ENCODE results near the gene AMH.
A peak's percentile ranks its signal among the peaks of the same experiment; 100 is the strongest.

AMH gene

DNA sequence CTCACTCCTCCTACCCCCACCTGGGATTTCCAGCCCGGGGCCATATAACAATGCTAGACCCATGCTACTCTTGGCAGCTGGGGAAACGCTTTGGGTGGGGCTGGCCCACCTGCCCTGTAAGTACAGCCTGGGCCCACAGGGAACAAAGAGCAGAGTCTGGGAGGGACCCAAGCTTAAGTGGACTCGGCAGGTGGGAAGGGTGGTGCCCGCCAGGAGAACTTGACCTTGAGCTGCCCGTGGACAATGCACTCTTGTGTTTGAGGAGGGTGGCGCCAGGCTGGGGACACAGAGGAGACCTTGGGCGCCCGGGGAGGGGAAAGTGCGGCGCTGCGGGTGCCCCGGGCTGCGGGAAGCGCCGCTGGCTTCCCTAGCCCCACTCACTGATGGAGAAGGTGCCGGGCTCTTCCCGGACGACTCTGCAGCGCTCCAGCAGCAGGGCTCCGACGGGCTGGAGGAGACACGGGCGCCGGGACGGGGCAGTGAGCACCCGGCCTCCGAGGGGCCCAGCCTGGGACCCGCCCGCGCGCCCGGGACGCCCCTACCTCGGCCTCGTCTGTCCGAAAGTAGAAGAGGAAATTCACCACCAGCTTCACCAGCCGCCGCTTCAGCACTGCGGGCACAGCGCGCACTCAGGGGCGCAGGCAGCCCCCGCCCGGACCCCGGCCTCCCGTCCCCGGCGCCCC lies 13.6 kb upstream of the AMH start:
- no peak for DNase-seq (ENCODE audit: low read depth)

DNA sequence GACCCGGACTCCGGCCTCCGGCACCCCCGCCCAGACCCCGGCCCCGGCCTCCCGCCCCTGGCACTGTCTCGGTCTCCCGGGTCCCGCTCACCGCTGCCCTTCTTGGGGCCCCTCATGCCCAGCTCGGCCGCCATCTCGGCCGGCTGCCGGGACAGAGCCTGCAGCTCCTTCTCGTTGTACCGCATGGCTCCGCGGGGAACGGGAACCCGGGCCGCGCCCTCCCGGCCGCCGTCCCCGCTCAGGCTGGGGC lies 13.1 kb upstream of the AMH start:
- no peak for DNase-seq (ENCODE audit: low read depth)

DNA sequence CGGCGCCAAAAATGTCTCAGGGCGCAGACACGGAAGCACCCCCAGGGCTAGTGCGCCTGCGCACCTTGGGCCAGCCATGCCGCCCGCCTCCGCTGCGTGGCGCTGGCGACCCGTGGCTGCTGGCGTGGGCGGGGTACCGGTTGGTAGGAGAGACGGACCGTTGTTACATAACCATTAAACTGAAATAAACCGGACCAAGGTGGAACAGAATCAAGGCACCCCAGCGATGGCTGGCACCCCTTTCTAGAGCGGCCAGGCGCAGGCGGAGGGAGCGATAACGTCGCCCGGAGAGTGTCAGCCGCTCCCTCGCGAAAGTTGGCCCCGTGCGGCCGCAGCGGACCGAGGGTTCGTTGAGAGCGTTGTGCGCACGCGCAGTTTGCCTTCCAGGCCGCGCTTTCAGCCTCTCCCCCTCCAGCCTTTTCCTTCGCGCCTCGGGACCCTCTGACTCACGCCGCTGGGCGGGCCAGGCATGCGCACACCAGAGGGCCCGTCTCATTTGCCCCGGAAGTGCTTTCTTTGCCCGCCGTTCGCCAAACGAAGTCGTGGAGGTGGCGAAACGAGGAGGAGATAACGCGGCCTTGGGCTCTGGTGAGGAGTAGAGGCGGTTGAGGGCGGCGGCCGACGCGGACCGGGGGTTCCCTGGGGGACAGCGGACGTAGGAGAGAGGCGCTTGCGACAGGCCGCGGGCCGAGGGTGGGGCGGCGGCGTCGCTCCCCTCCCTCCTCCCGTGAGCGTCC lies 12.6 kb upstream of the AMH start, which contains the start of the genes PLEKHJ1 and SF3A2:
Gene PLEKHJ1 (minus strand): TSS at position 16 of the 737 bp plus-strand sequence. CDS start 81 bp downstream, outside the sequence.
Gene SF3A2 (plus strand): TSS at position 511 of the 737 bp plus-strand sequence. CDS start 6,595 bp downstream, outside the sequence.
- DNase-seq (ENCODE audit: low read depth) = peak; percentile 83

DNA sequence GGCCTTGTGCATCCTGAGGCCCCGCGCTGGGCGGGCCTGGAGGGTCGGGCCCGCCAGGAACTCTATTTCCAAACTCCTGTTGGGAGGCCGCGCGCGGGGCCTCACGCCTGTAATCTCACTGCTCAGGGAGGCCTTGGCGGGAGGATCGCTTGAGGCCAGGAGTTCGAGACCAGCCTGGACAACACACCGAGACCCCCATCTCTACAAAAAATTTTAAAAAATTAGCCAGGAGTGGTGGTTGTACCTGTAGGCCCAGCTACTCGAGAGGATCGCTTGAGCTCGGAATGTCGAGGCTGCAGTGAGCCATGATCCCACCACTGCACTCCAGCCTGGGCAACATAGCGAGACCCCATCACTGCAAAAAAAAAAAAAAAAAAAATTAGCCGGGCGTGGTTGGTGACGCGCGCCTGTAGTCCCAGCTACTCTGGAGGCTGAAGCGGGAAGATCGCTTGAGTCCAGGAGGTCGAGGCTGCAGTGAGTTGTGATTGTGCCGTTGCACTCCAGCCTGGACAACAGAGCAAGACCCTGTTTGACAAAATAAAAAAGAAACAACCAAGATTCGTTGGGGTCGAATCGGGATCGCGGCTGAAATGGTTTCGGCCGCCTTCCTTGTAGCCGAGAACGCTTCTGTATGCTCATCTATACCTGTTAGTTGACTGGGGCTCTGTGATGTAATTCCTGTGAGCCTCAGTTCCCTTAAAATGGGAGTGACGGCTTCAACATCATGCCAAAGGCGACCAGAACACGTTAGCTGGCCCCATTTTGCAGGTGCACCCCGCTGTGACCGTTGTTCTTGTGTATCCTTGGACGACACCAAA lies 11.9 kb upstream of the AMH start:
- DNase-seq (ENCODE audit: low read depth) = no peak

DNA sequence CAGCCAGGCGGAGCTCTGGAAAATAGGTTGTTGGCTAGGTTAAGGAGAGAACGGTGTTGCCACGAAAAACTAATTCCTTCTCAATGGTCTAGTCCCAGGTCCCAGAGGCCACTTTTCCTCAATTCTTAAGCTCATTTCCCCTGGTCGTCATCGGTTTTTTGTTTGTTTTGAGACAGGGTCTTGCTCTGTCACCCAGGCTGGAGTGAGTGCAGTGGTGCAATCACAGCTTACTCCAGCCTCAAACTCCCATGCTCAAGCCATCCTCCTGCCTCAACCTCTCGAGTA lies 11.3 kb upstream of the AMH start:
- no peak for DNase-seq (ENCODE audit: low read depth)

DNA sequence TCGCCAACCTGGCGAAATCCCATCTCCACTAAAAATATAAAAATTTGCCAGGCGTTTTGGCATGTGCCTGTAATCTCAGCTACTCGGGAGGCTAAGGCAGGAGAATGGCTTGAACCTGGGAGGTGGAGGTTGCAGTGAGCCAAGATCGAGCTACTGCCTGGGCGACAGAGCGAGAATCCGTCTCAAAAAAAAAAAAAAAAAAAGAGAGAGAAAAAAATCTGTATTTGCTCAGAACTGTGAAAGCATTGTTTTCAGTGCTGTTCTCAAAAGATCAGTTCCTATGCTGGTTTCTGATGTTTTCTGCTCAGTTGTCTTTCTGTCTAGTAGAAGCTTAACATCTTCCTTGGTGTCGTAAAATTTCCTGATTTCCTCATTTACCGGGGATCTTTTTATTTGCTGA lies 9.9 kb upstream of the AMH start:
- DNase-seq (ENCODE audit: low read depth) = no peak

DNA sequence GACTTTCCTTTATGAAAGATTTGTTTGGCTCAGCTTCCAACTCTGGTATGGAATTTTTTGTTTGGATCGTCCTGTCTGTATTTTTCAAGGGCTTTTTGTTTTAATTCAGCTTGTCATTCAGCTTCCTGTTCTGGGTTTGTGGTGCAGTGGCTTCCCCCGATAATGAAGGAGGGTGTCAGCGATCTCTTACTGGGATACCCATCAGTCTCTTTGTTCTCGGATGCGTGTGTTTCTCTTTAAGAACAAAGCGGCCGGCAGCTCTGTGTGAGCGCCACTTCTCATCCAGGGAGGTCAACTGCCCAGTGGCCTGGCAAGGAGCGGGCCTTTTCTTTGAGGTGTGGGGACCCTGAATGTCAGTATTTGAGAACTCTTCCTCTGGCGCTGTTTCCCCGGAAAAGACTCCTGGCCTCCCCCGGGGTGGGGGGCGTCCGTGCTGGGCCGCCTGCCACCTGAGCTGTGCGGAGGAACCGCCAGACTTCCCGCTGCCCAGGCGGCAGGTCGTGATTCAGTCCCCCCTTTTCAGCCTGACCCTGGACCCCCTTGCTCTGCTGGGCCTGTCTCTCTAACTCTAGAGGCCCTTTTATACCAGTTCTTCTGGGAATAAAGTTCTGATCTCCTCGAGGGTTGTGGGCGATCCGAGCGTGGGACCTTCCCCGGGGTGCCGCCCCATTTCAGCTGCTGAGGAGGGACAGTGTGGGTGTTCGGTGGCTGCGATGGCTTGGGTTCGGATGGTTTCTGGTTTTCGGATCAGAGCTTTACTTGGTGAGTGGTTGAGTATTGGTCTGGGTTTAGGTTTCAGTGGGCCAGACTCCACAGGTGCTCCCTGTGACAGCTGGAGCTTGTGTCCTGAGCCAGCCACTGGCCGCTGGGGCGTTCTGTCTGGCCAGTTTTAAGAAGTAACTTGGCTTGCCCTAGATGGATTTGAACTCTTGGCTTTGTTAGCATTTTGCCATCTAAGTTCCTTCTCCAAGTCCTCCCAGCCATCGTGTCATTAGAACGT lies 9.1 kb upstream of the AMH start:
- DNase-seq (ENCODE audit: low read depth) = no peak

DNA sequence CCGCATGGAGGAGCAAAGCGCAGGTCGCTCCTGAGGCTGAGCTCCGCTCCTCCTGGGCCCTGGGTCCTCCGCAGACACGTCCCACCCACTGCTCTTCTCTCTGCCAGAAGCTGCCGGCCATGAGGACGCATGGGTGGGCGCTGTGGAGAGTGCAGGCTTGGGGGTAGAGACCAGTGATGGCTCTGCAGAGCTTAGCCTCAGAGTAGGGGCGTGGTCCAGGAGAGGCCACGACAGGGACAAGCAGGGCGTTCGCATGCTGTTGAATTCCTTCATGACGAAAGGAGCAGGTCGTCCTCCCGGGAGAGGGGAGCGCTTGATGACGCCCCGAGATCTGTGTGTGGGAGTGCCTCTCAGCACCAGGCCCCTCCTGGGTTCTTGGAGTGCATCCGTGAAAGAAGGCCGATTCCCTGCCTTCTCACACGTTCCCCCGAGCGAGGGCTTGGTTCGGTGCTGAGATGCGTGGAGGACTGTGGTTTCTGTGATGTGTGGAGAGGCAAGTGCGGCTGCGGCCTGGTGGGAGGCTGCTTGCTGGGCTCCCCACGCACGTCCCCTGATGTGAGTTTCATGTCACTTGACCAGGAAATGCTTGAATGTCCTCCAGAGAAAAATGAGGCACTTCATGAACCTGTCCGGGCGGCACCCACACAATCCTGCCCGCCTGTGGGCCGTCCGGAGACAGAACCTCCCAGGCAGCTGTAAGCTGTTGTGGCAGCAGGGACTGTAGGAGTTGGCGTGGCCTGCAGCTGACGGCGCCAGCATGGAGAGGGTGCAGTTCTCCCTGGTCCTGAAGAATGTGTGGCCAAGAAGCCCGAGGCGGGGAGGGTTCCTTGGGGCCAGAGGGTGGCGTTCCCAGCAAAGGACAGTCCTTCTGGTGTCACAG lies 8.0 kb upstream of the AMH start:
- no peak for DNase-seq (ENCODE audit: low read depth)

DNA sequence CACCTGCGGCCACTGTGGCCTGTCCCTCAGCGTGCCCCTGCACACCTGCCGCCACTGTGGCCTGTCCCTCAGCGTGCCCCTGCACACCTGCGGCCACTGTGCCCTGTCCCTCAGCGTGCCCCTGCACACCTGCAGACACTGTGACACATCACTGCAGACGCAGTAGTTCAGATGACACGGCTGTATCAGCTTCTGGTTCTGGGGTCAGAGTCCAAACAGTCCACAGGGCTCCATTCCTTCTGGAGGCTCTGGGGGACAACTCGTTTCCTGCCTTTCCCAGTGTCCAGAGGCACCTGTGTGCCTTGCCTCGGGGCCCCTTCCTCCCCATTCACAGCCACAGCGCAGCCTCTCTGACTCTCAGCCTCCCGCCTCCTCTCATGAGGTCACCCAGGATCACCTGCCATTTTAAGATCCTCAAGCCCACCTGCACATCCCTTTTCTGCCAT lies 7.0 kb upstream of the AMH start:
- no peak for DNase-seq (ENCODE audit: low read depth)

DNA sequence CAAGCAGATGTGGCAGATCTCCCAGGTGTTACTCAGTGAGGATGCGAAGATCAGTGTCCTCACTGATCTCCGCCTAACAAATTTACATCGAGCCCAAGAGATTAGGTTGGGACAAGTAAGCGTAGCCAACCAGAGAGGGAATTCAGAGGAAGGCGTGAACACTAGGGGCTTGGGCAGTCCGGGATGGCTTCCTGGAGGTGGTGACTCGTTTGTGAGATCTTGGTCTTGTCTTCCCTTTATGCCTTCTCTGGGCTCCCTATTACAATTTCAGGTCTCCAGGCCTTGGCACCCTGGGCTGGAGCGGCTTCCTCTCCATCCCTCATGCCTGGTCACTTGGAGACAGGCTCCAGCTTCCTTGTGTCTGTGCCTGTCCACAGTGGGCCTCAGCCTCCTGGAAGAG lies 6.3 kb upstream of the AMH start:
- no peak for DNase-seq (ENCODE audit: low read depth)

DNA sequence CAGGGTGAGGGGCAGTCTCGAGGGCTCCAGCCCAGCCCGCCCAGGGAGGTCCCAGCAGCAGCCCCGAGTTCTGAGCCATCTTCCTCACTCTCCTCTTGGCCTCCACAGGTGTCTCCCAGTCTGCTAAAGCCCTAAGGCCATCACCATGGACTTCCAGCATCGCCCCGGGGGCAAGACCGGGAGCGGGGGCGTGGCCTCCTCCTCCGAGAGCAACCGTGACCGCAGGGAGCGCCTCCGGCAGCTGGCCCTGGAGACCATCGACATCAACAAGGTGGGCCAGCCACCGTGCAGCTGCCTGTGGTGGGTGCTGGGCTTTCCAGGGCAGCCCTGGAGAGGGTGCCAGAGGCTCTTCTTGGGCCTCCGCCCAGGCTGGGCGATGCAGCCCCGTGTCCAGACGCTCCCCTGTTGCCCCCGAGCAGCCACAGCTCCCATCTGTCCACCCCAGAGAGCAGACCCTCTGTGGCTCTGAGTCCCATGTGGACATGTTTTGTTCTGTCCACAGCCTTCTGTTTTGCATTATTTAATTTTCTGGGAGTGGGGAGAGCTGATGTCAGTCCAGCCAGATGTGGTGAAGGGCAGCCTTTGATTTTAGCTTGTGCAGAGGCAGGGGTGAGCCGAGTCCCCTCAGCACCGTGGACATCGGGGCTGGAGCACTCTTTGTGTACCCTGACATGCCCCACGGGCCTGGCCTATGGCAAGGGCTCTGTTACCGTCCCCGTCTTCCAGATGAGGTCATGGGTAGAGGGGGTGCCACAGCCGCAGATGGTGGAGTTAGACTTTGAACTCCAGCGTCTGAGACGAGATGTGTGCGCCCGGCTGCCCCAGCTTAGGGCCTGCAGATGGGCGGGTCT lies 5.6 kb upstream of the AMH start:
- DNase-seq (ENCODE audit: low read depth) = no peak

DNA sequence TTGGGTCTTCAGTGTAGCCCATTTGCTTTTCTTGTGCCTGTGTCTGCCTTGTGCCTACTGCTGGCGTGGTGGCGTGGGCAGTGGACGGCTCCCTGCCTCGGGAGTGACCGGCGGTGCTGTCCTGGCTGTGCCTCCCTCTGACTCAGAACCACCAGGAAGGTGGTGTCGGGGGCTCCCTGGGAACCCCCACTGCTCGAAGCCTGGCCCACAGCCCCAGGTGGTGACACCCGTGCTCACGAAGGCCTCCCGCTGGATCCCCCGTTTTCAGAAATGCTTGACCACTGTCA lies 5.1 kb upstream of the AMH start:
- no peak for DNase-seq (ENCODE audit: low read depth)

DNA sequence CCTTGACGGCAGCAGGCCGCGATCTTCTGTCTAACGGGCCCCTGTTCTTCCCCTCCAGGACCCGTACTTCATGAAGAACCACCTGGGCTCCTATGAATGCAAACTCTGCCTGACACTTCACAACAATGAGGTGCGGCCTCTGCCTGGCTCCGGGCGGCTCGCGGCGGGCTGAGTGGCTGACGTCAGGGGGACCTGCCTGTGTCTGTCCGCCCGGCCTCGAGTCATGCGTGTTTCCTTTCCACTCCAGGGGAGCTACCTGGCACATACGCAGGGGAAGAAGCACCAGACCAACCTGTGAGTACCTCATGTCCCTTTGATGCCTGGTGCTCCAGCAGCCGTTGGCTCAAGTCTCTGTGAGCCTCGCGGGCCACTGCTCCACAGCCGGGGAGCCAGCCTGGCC lies 4.6 kb upstream of the AMH start:
- DNase-seq (ENCODE audit: low read depth) = no peak

DNA sequence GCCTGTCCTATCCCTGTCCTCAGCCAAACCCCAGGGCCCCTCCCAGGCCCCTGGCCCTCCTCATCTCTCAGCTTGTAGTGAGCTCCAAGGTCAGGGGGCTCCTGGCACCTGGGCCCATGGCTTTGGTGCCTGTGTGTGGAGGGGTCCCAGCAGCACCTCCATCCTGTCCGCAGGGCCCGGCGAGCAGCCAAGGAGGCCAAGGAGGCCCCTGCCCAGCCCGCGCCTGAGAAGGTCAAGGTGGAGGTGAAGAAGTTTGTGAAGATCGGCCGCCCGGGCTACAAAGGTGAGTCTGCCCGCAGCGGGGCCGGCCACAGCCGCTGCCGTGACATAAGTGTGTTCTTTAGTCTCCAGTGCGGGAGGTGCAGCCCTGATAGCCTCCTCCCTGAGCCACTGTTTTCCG lies 3.9 kb upstream of the AMH start:
- no peak for DNase-seq (ENCODE audit: low read depth)

DNA sequence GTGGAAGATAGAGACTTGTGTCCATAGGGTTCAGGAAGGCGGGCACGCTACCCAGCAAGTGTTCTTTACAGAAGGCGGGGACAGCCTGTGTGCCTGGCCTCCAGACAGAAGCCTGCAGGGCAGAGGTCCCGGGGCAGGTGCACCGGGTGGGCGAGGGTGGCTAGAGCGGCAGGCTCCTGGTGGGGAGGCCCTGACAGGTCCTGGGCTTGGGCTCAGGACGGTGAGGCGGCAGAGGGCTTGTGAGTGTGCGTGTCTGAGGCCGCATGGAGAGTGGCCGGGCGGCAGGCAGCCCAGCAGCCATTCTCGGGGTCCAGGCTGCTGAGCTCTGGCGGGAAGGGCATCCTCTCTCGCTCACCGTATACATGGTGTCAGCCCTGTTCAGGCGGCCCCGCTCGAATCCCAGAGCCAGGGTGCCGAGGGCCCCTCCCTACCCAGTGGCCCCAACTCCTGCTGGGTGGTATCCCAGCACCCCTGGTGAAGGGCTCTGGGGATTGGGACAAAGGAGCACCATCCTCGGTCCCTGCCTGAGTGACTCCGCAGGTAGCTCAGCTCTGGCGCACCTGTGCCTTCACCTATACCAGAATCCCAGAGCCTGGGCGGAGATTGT lies 3.0 kb upstream of the AMH start:
- DNase-seq (ENCODE audit: low read depth) = no peak

DNA sequence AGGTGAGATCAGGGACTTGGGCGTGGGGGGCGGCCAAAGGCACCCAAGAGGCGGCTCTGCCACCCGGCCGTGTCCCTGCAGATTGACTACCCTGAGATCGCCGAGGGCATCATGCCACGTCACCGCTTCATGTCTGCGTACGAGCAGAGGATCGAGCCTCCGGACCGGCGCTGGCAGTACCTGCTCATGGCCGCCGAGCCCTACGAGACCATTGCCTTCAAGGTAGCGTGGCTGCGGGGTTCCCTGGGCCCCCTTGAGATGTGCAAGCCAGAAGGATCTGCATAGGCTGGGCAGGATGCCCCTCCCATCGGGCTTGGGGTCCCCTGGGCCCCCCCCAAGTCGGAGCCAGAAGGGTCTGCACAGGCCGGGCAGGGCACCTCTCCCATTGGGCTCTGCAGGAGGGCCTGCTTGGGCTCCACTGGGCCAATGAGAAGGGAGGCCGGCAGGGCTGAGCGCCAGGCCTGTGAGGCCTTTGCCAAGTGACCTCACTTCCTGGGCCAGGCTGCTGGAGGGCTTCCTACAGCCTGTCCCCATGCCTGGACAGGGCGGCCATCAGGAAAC lies 2.2 kb upstream of the AMH start:
- DNase-seq (ENCODE audit: low read depth) = no peak

DNA sequence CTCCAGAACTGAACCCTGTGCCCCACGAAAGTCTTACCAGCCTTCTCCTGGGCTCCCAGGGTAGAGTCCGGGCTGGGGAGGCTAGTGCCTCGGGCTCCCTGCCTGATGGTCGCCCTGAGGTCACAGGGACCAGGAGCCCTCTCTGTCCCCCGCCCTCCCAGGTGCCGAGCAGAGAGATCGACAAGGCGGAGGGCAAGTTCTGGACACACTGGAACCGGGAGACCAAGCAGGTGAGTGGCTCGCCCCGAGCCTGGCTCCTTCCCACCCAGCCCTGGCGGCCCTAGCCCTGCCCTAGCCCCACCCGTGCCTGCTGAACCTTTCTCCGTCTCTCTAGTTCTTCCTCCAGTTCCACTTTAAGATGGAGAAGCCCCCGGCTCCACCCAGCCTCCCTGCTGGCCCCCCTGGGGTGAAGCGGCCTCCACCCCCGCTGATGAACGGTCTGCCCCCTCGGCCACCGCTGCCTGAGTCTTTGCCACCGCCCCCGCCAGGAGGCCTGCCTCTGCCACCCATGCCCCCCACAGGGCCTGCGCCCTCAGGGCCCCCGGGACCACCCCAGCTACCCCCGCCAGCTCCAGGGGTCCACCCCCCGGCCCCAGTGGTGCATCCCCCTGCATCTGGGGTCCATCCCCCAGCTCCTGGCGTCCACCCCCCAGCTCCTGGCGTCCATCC lies 1.6 kb upstream of the AMH start:
- no peak for DNase-seq (ENCODE audit: low read depth)

DNA sequence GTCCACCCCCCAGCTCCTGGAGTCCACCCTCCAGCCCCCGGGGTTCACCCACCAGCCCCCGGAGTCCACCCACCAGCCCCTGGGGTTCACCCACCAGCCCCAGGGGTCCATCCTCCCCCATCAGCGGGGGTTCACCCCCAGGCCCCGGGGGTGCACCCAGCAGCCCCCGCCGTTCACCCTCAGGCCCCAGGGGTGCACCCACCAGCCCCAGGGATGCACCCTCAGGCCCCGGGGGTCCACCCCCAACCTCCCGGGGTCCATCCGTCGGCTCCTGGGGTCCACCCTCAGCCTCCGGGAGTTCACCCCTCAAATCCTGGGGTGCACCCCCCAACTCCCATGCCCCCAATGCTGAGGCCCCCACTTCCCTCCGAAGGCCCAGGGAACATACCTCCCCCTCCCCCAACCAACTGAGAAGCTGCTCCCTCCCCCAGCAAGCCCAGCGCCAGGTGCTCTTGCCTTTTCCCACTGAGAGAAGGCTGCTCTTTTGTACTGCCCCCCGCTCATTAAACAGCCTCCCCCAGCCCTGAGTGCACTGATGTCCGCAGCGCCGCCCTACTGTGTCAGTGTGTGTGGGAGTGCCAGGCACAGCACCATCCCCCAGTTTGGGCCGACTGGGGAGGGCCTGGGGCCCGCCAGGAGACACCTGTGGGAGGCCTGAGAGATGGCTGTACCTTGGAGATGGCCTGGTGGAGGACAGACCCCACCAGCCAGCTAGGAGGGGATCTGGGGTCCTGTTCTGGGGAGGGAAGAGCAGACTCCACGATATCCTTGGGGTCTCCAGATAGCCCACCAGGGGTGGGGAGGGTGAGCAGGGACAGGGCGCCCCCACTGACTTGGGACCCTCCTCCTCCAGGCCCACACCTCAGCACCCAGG lies 750 bp upstream of the AMH start:
- DNase-seq (ENCODE audit: low read depth) = no peak
